Endodermal cell (in vitro differentiated cells): ENCODE data around the gene LARP7. TPM values are rescaled to one million over a fixed set of nuclear protein-coding genes. Genes with fewer than 3 reads are reported as not detected.
A peak's percentile ranks its signal among the peaks of the same experiment; 100 is the strongest.
"Not testable (repeated sequence)": the region's sequence is repeated elsewhere in the genome, so short reads cannot be mapped to it uniquely, and the experiment has no call there.

Source experiments
- DNase-seq: peaks from one replicate; pipeline ENCODE4 v3.0.0-alpha.2; 2017
- H3K27ac ChIP-seq: 2 replicates; pipeline ENCODE4 v1.5.1; 2013; ENCODE audit warnings: mild to moderate bottlenecking, low read depth, low read length, moderate library complexity
- H3K27me3 ChIP-seq: 2 replicates; pipeline ENCODE4 v1.6.1; 2013; ENCODE audit warnings: mild to moderate bottlenecking, low read length, moderate library complexity; ENCODE audit not compliant: insufficient read depth, control insufficient read depth, poor library complexity, severe bottlenecking
- H3K36me3 ChIP-seq: 2 replicates; pipeline ENCODE4 v1.7.0; 2013; ENCODE audit warnings: mild to moderate bottlenecking, low read length, moderate library complexity; ENCODE audit not compliant: control insufficient read depth, insufficient read depth
- H3K4me1 ChIP-seq: one replicate; pipeline ENCODE4 v1.7.0; 2013; ENCODE audit warnings: low read length; ENCODE audit not compliant: control insufficient read depth, insufficient read depth
- H3K4me3 ChIP-seq: 2 replicates; pipeline ENCODE4 v1.5.1; 2013; ENCODE audit warnings: mild to moderate bottlenecking, low read length, moderate library complexity
- H3K9ac ChIP-seq: 2 replicates; pipeline ENCODE4 v1.6.1; 2013; ENCODE audit warnings: mild to moderate bottlenecking, low read length, moderate library complexity; ENCODE audit not compliant: poor library complexity, severe bottlenecking; ENCODE audit errors: extremely low read depth
- H3K9me3 ChIP-seq: 2 replicates; pipeline ENCODE4 v1.6.1; 2013; ENCODE audit warnings: mild to moderate bottlenecking, low read length, moderate library complexity; ENCODE audit not compliant: control insufficient read depth
- H3K27ac Mint-ChIP-seq: 2 replicates; pipeline ENCODE4 v1.8.0; 2020; ENCODE audit warnings: mixed read lengths
- H3K27me3 Mint-ChIP-seq: 2 replicates; pipeline ENCODE4 v1.8.0; 2021; ENCODE audit warnings: mild to moderate bottlenecking, mixed read lengths; ENCODE audit not compliant: insufficient read depth
- H3K36me3 Mint-ChIP-seq: 2 replicates; pipeline ENCODE4 v1.8.0; 2020; ENCODE audit warnings: low read depth, mixed read lengths
- H3K4me1 Mint-ChIP-seq: 2 replicates; pipeline ENCODE4 v1.8.0; 2020; ENCODE audit warnings: mixed read lengths
- H3K4me3 Mint-ChIP-seq: 2 replicates; pipeline ENCODE4 v1.8.0; 2020; ENCODE audit warnings: mild to moderate bottlenecking, moderate library complexity, mixed read lengths
- H3K9me3 Mint-ChIP-seq: 2 replicates; pipeline ENCODE4 v1.8.0; 2020; ENCODE audit warnings: mild to moderate bottlenecking, mixed read lengths
- CTCF ChIP-seq: fragments of 200-600 bp; sonication (generic); conservative IDR thresholded peaks from 2 replicates; pipeline ENCODE4 v1.5.0; 2021; ENCODE audit warnings: antibody characterized with exemption, mild to moderate bottlenecking
- WGBS, 2 experiments: methylation state at CpG; one replicate each; pipeline versions ENCODE4 v1.1.5 to v1.1.7; 2013; ENCODE audit warnings: missing lambda C conversion rate in 2 of 2, mixed read lengths in 1 of 2; ENCODE audit not compliant: insufficient coverage in 1 of 2, insufficient read length in 1 of 2; 5-methylcytosine and 5-hydroxymethylcytosine counted together
- microRNA-seq: library from miRNA; unstranded; fragments of <30 nt; microRNA quantifications from one replicate; pipeline ENCODE4 v1.2.0, GENCODE V29; 2020; ENCODE audit warnings: borderline microRNAs expressed
- total RNA-seq, 2 donors: library from RNA; stranded (reverse); fragmentation: NEBNext Ultra II Directional in 1 of 2; extraction: Animal tissue kit (Norgen Biotek cat#: 25700) in 1 of 2; gene quantifications; 2 replicates in 1 of 2; 3 replicates in 1 of 2; pipeline ENCODE4 v1.2.1, GENCODE V29; 2021

LARP7 gene
- total RNA-seq, 2 donors from 2014 or later: 36.1 to 52.0 TPM

- H3K27ac Mint-ChIP-seq: peak overlapping the region; percentile 91
- 1 to 6% methylated on average over 5 to 33 of the region's 43 CpGs for WGBS, 2 experiments
- H3K27ac ChIP-seq: peak overlapping the region; percentile 36
Observed at GRCh38 chr4:112704991-112705845, 68.3 kb downstream of the LARP7 start.

GRCh38 chr4:112705891-112706839 lies 69.2 kb downstream of the LARP7 start:
- H3K9me3 ChIP-seq, H3K27me3 Mint-ChIP-seq, H3K9me3 Mint-ChIP-seq, H3K36me3 ChIP-seq, H3K27ac ChIP-seq, H3K27me3 ChIP-seq, H3K4me1 ChIP-seq: not testable (repeated sequence)
- Mint-ChIP-seq H3K36me3 (peaks cover 36% of the 10 kb centered on the region), H3K27ac (peak overlapping the region; percentile 97), H3K4me3 (peak overlapping the region; percentile 96), H3K4me1 (peaks cover 22% of the 10 kb centered on the region)
- H3K4me3 ChIP-seq: peak overlapping the region; percentile 94
- 0% methylated on average over 5 to 34 of the region's 74 CpGs for WGBS, 2 experiments
- peak; percentile 79 for DNase-seq
- peak overlapping the region; percentile 90 for H3K9ac ChIP-seq

More at GRCh38 chr4:112704991-112705845, 68.3 kb downstream of the LARP7 start:
- Mint-ChIP-seq H3K27me3 (no peaks in the 10 kb centered on the region), H3K36me3 (peaks cover 38% of the 10 kb centered on the region), H3K4me1 (peaks cover 22% of the 10 kb centered on the region), H3K4me3 (peak overlapping the region; percentile 96), H3K9me3 (no peaks in the 10 kb centered on the region)
- peaks cover 5% of the 10 kb centered on the region for H3K36me3 ChIP-seq
- H3K27me3 ChIP-seq: no peaks in the 10 kb centered on the region
- peak; percentile 70 for DNase-seq
- H3K9ac ChIP-seq: peak overlapping the region; percentile 90
- no peak for TF ChIP-seq CTCF
- peaks cover 3% of the 10 kb centered on the region for H3K4me1 ChIP-seq
- H3K9me3 ChIP-seq: no peaks in the 10 kb centered on the region
- peak overlapping the region; percentile 94 for H3K4me3 ChIP-seq

- peak overlapping the region; percentile 96 for H3K4me3 Mint-ChIP-seq
- no peaks in the 10 kb centered on the region for H3K9me3 Mint-ChIP-seq
- peak overlapping the region; percentile 97 for H3K27ac Mint-ChIP-seq
- H3K9ac ChIP-seq: peak overlapping the region; percentile 82
- H3K4me1 Mint-ChIP-seq: peaks cover 21% of the 10 kb centered on the region
- H3K36me3 Mint-ChIP-seq: peaks cover 36% of the 10 kb centered on the region
- no peak overlapping the region for H3K27ac ChIP-seq
- H3K36me3 ChIP-seq: peaks cover 9% of the 10 kb centered on the region
- no peak for DNase-seq
- H3K9me3 ChIP-seq: no peaks in the 10 kb centered on the region
- peak overlapping the region; percentile 89 for H3K4me3 ChIP-seq
- H3K27me3 Mint-ChIP-seq: no peaks in the 10 kb centered on the region
- WGBS, 2 experiments: 4 to 7% methylated on average over 1 to 4 of the region's 4 CpGs
- peaks cover 3% of the 10 kb centered on the region for H3K4me1 ChIP-seq
- no peak for TF ChIP-seq CTCF
- no peaks in the 10 kb centered on the region for H3K27me3 ChIP-seq
Observed at GRCh38 chr4:112706840-112707207, 69.9 kb downstream of the LARP7 start.

Small RNA genes within 50 kb of the gene (microRNA-seq; reads per million reads assigned to microRNA genes)
- gene MIR302A (314,662 reads per million, percentile 100 among the genes with 10 or more reads in this experiment), gene MIR302B (337,754 reads per million, percentile 100 among the genes with 10 or more reads in this experiment), gene MIR302C (103,445 reads per million, percentile 99 among the genes with 10 or more reads in this experiment), gene MIR302D (169,862 reads per million, percentile 99 among the genes with 10 or more reads in this experiment), gene MIR367 (271 reads per million, percentile 84 among the genes with 10 or more reads in this experiment)

Other genes starting within 250 kb of the LARP7 start
- under 1 TPM in 1 of 2 donors, not detected in 1; 0.11 TPM for gene NEUROG2, start 121.0 kb upstream of the LARP7 start, total RNA-seq
- gene ZGRF1, start 234 bp upstream of the LARP7 start, total RNA-seq: 10 to 100 TPM; 29.1 to 57.3 TPM